GM12873 (cell line): ENCODE measurements around the gene ALG2.

Source experiments
- CTCF ChIP-seq: IDR thresholded peaks from 2 replicates; pipeline ENCODE4 v1.5.1; 2012; ENCODE audit warnings: low read depth, mild to moderate bottlenecking, moderate library complexity, low read length, control low read depth; ENCODE audit not compliant: insufficient read depth; ENCODE audit errors: missing control alignments

ALG2 gene

GRCh38 chr9:99167119-99167518, 54.6 kb downstream of the ALG2 start:
- TF ChIP-seq CTCF = no peak
